GM18508 (cell line): ENCODE measurements around the gene RARRES2.
"Not testable (repeated sequence)": the region's sequence is repeated elsewhere in the genome, so short reads cannot be mapped to it uniquely, and the experiment has no call there.

Source experiments
- ATAC-seq: cut with Tn5 transposase; IDR thresholded peaks from one replicate; pipeline ENCODE4 v1.9.1; 2021; ENCODE audit warnings: moderate number of reproducible peaks; ENCODE audit not compliant: insufficient read depth, unreplicated experiment

RARRES2 gene

GRCh38 chr7:150341263-150342120 lies at the start of gene RARRES2:
Gene RARRES2, minus strand, starts transcription at chr7:150341629. Its CDS starts 1,020 bp downstream, at chr7:150340609.
- ATAC-seq: no peak

GRCh38 chr7:150390205-150390604 lies 48.8 kb upstream of the RARRES2 start:
- no peak for ATAC-seq

- no peak for ATAC-seq
Observed at GRCh38 chr7:150389532-150389816, 48.0 kb upstream of the RARRES2 start.

GRCh38 chr7:150388709-150389531 lies 47.5 kb upstream of the RARRES2 start:
- ATAC-seq: no peak

GRCh38 chr7:150388306-150388705 lies 46.9 kb upstream of the RARRES2 start:
- no peak for ATAC-seq

- ATAC-seq: not testable (repeated sequence)
Observed at GRCh38 chr7:150385884-150386283, 44.5 kb upstream of the RARRES2 start.

GRCh38 chr7:150385302-150385723 lies 43.9 kb upstream of the RARRES2 start:
- ATAC-seq: no peak

GRCh38 chr7:150384406-150385301 lies 43.2 kb upstream of the RARRES2 start:
- no peak for ATAC-seq

- no peak for ATAC-seq
Observed at GRCh38 chr7:150383710-150384397, 42.4 kb upstream of the RARRES2 start.

- no peak for ATAC-seq
Observed at GRCh38 chr7:150382844-150383225, 41.4 kb upstream of the RARRES2 start.

GRCh38 chr7:150382123-150382843 lies 40.9 kb upstream of the RARRES2 start:
- no peak for ATAC-seq

GRCh38 chr7:150381785-150382122 lies 40.3 kb upstream of the RARRES2 start:
- no peak for ATAC-seq

- no peak for ATAC-seq
Observed at GRCh38 chr7:150381096-150381495, 39.7 kb upstream of the RARRES2 start.

- ATAC-seq: no peak
Observed at GRCh38 chr7:150380463-150380862, 39.0 kb upstream of the RARRES2 start.

- ATAC-seq: no peak
Observed at GRCh38 chr7:150379441-150380379, 38.3 kb upstream of the RARRES2 start.

GRCh38 chr7:150378853-150379440 lies 37.5 kb upstream of the RARRES2 start, which contains the start of gene ZNF775:
Gene ZNF775, plus strand, starts transcription at chr7:150379330. Its CDS starts 9,141 bp downstream, at chr7:150388471.
- ATAC-seq: peak; percentile 39

- ATAC-seq: no peak
Observed at GRCh38 chr7:150378115-150378852, 36.9 kb upstream of the RARRES2 start.
